NCI-H2171 (cell line): ENCODE data around the gene SPATA31A6.
"Not testable (repeated sequence)": the region's sequence is repeated elsewhere in the genome, so short reads cannot be mapped to it uniquely, and the experiment has no call there.

Source experiments
- DNase-seq: peaks from one replicate; lab custom pipeline; 2025; lab: John Stamatoyannopoulos, UW

The SPATA31A6 gene

GRCh38 chr9:42183359-42183758 is at the start of gene SPATA31A6:
SPATA31A6 (plus strand) TSS chr9:42183659; CDS start chr9:42183688, 29 bp downstream.
- not testable (repeated sequence) for DNase-seq

GRCh38 chr9:42160299-42160698 is 23.2 kb upstream of the SPATA31A6 start:
- not testable (repeated sequence) for DNase-seq

- not testable (repeated sequence) for DNase-seq
Measured at GRCh38 chr9:42219861-42220260, 36.4 kb downstream of the SPATA31A6 start.

- not testable (repeated sequence) for DNase-seq
Measured at GRCh38 chr9:42223230-42223629, 39.8 kb downstream of the SPATA31A6 start.

GRCh38 chr9:42233031-42233430 is 49.6 kb downstream of the SPATA31A6 start:
- not testable (repeated sequence) for DNase-seq

- not testable (repeated sequence) for DNase-seq
Measured at GRCh38 chr9:42234610-42235009, 51.2 kb downstream of the SPATA31A6 start.

GRCh38 chr9:42235352-42235991 is 52.0 kb downstream of the SPATA31A6 start:
- DNase-seq: not testable (repeated sequence)

GRCh38 chr9:42236097-42236496 is 52.6 kb downstream of the SPATA31A6 start:
- DNase-seq: not testable (repeated sequence)

- DNase-seq: not testable (repeated sequence)
Measured at GRCh38 chr9:42237381-42237780, 53.9 kb downstream of the SPATA31A6 start.

- not testable (repeated sequence) for DNase-seq
Measured at GRCh38 chr9:42238862-42239261, 55.4 kb downstream of the SPATA31A6 start.
